CD4-positive, alpha-beta T cell treated with Interleukin-12 subunit alpha and Interleukin-12 subunit beta, for 1 hour (primary cell): ENCODE measurements around the gene GSTCD.
"Not testable (repeated sequence)": the region's sequence is repeated elsewhere in the genome, so short reads cannot be mapped to it uniquely, and the experiment has no call there.

Experiments used
- DNase-seq: peaks from one replicate; pipeline ENCODE4 v3.0.0-alpha.2; 2020

The GSTCD gene

GRCh38 chr4:105708181-105709080 lies at the start of gene GSTCD, which contains the start of gene INTS12:
TSS of gene GSTCD (plus strand) at chr4:105708784. CDS start at chr4:105717614, 8,830 bp downstream.
TSS of gene INTS12 (minus strand) at chr4:105708689. CDS start at chr4:105700005, 8,684 bp downstream.
- DNase-seq, result peak; percentile 90

- DNase-seq, result no peak
These were observed 49.4 kb upstream of the GSTCD start for GRCh38 chr4:105659190-105659589.

GRCh38 chr4:105661028-105661427 lies 47.6 kb upstream of the GSTCD start:
- DNase-seq, result no peak

- no peak for DNase-seq
These were observed 45.5 kb upstream of the GSTCD start for GRCh38 chr4:105662935-105663675.

- no peak for DNase-seq
These were observed 41.9 kb upstream of the GSTCD start for GRCh38 chr4:105666693-105667092.

- no peak for DNase-seq
These were observed 37.9 kb upstream of the GSTCD start for GRCh38 chr4:105670684-105671083.

GRCh38 chr4:105671301-105671700 lies 37.3 kb upstream of the GSTCD start:
- no peak for DNase-seq

GRCh38 chr4:105674011-105674410 lies 34.6 kb upstream of the GSTCD start:
- DNase-seq, result no peak

- DNase-seq, result no peak
These were observed 30.9 kb upstream of the GSTCD start for GRCh38 chr4:105677709-105678108.

GRCh38 chr4:105679186-105679585 lies 29.4 kb upstream of the GSTCD start:
- no peak for DNase-seq

- DNase-seq, result no peak
These were observed 25.5 kb upstream of the GSTCD start for GRCh38 chr4:105683038-105683437.

- no peak for DNase-seq
These were observed 22.0 kb upstream of the GSTCD start for GRCh38 chr4:105686571-105686970.

GRCh38 chr4:105694812-105695211 lies 13.8 kb upstream of the GSTCD start:
- not testable (repeated sequence) for DNase-seq

- not testable (repeated sequence) for DNase-seq
These were observed 12.8 kb upstream of the GSTCD start for GRCh38 chr4:105695832-105696231.

GRCh38 chr4:105698607-105699006 lies 10.0 kb upstream of the GSTCD start:
- no peak for DNase-seq

GRCh38 chr4:105707782-105708180 lies 803 bp upstream of the GSTCD start:
- peak; percentile 8 for DNase-seq

GRCh38 chr4:105709081-105709450 lies 482 bp downstream of the GSTCD start:
- peak; percentile 14 for DNase-seq

GRCh38 chr4:105710012-105710600 lies 1.5 kb downstream of the GSTCD start:
- no peak for DNase-seq

- DNase-seq, result no peak
These were observed 2.1 kb downstream of the GSTCD start for GRCh38 chr4:105710678-105711077.

- DNase-seq, result no peak
These were observed 4.2 kb downstream of the GSTCD start for GRCh38 chr4:105712766-105713165.

GRCh38 chr4:105714071-105714521 lies 5.5 kb downstream of the GSTCD start:
- DNase-seq, result no peak

GRCh38 chr4:105714932-105715331 lies 6.3 kb downstream of the GSTCD start:
- no peak for DNase-seq

GRCh38 chr4:105715692-105716278 lies 7.2 kb downstream of the GSTCD start:
- DNase-seq, result peak; percentile 30
